Fibroblast of the conjunctiva (primary cell): ENCODE results near the gene CABYR.

Experiments
- DNase-seq: peaks from one replicate; pipeline ENCODE4 v3.0.0-alpha.2; 2010; ENCODE audit warnings: low read depth

Gene CABYR

GRCh38 chr18:24138789-24139616 is at the start of gene CABYR:
TSS of gene CABYR (plus strand) at chr18:24139062. CDS start at chr18:24143115, 4,053 bp downstream.
- DNase-seq = peak; percentile 77

GRCh38 chr18:24089076-24089475 is 49.8 kb upstream of the CABYR start:
- no peak for DNase-seq

- DNase-seq = no peak
Observed at GRCh38 chr18:24089515-24090337, 49.1 kb upstream of the CABYR start.

GRCh38 chr18:24090876-24091275 is 48.0 kb upstream of the CABYR start:
- no peak for DNase-seq

GRCh38 chr18:24094561-24094960 is 44.3 kb upstream of the CABYR start:
- DNase-seq = no peak

- no peak for DNase-seq
Observed at GRCh38 chr18:24095976-24096375, 42.9 kb upstream of the CABYR start.

- DNase-seq = no peak
Observed at GRCh38 chr18:24103320-24104021, 35.4 kb upstream of the CABYR start.

GRCh38 chr18:24104486-24104885 is 34.4 kb upstream of the CABYR start:
- DNase-seq = no peak

- DNase-seq = no peak
Observed at GRCh38 chr18:24108641-24109040, 30.2 kb upstream of the CABYR start.

GRCh38 chr18:24111936-24112335 is 26.9 kb upstream of the CABYR start:
- no peak for DNase-seq

GRCh38 chr18:24112464-24112863 is 26.4 kb upstream of the CABYR start:
- DNase-seq = no peak

GRCh38 chr18:24112874-24113615 is 25.8 kb upstream of the CABYR start:
- no peak for DNase-seq

- no peak for DNase-seq
Observed at GRCh38 chr18:24114924-24115549, 23.8 kb upstream of the CABYR start.

- no peak for DNase-seq
Observed at GRCh38 chr18:24115628-24116027, 23.2 kb upstream of the CABYR start.

- peak; percentile 62 for DNase-seq
Observed at GRCh38 chr18:24118750-24119577, 19.9 kb upstream of the CABYR start.

GRCh38 chr18:24120676-24121075 is 18.2 kb upstream of the CABYR start:
- DNase-seq = no peak

- no peak for DNase-seq
Observed at GRCh38 chr18:24121625-24122024, 17.2 kb upstream of the CABYR start.

- DNase-seq = no peak
Observed at GRCh38 chr18:24126155-24126961, 12.5 kb upstream of the CABYR start.

GRCh38 chr18:24127735-24128134 is 11.1 kb upstream of the CABYR start:
- DNase-seq = no peak

GRCh38 chr18:24128700-24129099 is 10.2 kb upstream of the CABYR start:
- DNase-seq = no peak
